ENCODE data around the gene CCDC170. TPM values are rescaled to one million over a fixed set of nuclear protein-coding genes. Genes with fewer than 3 reads are reported as not detected.

The CCDC170 gene
- total and polyA plus RNA-seq, 2 of the 8 experiments (the other 6 are each of a cell fraction or from before 2014, with no cell fraction given): 0.06 to 0.09 TPM

DNA sequence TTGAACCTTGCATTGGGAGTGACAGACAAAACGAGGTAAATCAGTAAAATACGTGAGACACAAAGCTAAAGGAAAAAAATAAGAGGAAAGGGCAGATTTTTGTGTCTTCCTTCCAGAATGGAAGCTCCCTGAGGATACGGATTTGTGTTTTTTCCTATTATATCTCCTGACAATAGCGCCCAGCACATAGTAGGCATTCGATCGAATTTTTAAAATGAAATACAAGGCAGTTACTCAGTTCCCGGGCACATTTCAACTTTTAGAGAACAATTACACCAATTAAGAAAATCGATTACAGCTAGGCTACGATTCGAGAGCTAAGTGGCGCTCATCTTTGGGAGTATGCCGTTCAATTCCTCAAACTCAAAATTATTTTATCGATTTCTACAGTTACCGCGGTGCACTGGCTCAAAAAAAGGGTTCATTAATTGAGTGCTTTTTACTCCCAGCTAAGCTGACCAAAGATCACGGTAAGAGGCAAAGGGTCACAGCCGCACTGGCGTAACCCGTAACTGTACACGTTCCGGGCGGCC lies 42.3 kb upstream of the CCDC170 start:
- peaks cover 9 to 62% of the 10 kb centered on the region in 2 experiments for H3K79me2 ChIP-seq (ENCODE audit: control insufficient read depth in 1 of 2, insufficient read depth in 2 of 2, low read length in 2 of 2)
- H3K9ac ChIP-seq (replicated peaks in 1 of 4; ENCODE audit: extremely low read depth in 1 of 4, low read depth in 3 of 4, low read length in 3 of 4): peak overlapping the region; percentile 39 to 93 (median 74)
- no peak overlapping the region for H3K4ac ChIP-seq (replicated peaks; ENCODE audit: insufficient read length, low read depth, low read length)
- peak overlapping the region; percentile 82 for H2BK5ac ChIP-seq (ENCODE audit: low read depth, low read length)
- DNase-seq (ENCODE audit: low read depth in 1 of 2, low spot score in 2 of 2) (no peak), FAIRE-seq (no peak)
- no peaks in the 10 kb centered on the region; the same call in 1 of the 2 replicates for H3K23me2 ChIP-seq (ENCODE audit: low read depth, low read length)
- peak overlapping the region; percentile 53 to 92 (median 88) for H3K4me3 ChIP-seq (ENCODE audit: extremely low read depth in 1 of 4, insufficient read depth in 2 of 4, low read depth in 3 of 4, low read length in 4 of 4)
- no peak overlapping the region for H2BK12ac ChIP-seq (ENCODE audit: low read depth, low read length)
- H2BK20ac ChIP-seq (ENCODE audit: low read length): no peak overlapping the region
- H3K4me1 ChIP-seq (replicated peaks in 1 of 4; ENCODE audit: control insufficient read depth in 3 of 4, insufficient read depth in 4 of 4, low read length in 3 of 4): peaks cover 0 to 3% (median 0%) of the 10 kb centered on the region in 4 experiments; a peak in 1 of 7 replicates
- WGBS, 2 experiments (ENCODE audit: extremely low coverage in 1 of 2, insufficient coverage in 1 of 2, insufficient read length in 1 of 2, insufficient replicate concordance in 2 of 2, low coverage in 1 of 2, low lambda C conversion rate in 2 of 2, missing lambda C conversion rate in 1 of 2): 5% methylated on average over 22 of the region's 22 CpGs; no CpG with 5 or more reads in 1 of the 2 experiments
- no peaks in the 10 kb centered on the region; the same call in 1 of the 2 replicates for H3K79me1 ChIP-seq (ENCODE audit: low read depth, low read length)
- H4K8ac ChIP-seq (ENCODE audit: extremely low read depth, insufficient read depth, low read length): peak overlapping the region; percentile 91; the same call in 1 of the 2 replicates
- H3K4me2 ChIP-seq (ENCODE audit: insufficient read depth in 1 of 2, low read depth in 2 of 2, low read length in 2 of 2): peak overlapping the region; percentile 71
- peak overlapping the region; percentile 72 for H3K27ac ChIP-seq (ENCODE audit: low read depth, low read length)
- H2BK15ac ChIP-seq (ENCODE audit: low read length): no peak overlapping the region
- no peak overlapping the region; the same call in 1 of the 2 replicates for H2AFZ ChIP-seq (ENCODE audit: low read length)
- no peak overlapping the region for H2AK5ac ChIP-seq (ENCODE audit: low read depth, low read length)
- H3K9me3 ChIP-seq (ENCODE audit: insufficient read depth in 2 of 2, low read depth in 1 of 2, low read length in 1 of 2): peaks cover 0 to 3% of the 10 kb centered on the region in 2 experiments; a peak in 1 of 4 replicates
- TF ChIP-seq KDM1A (IDR thresholded peaks at IDR 0.05; ENCODE audit: borderline replicate concordance, low read length) (0 out of 2 replicates have a peak, but pooled peaks have one; percentile 5), KDM4A (IDR thresholded peaks at IDR 0.05; ENCODE audit: low read depth, low read length, severe bottlenecking) (peak; percentile 23), SAP30 (IDR thresholded peaks at IDR 0.05; ENCODE audit: insufficient read depth, insufficient replicate concordance, low read length) (peak; percentile 52), PHF8 (conservative IDR thresholded peaks at IDR 0.05; ENCODE audit: low read depth, low read length) (peak; percentile 62; the same call in 1 of the 2 replicates), CHD2 (IDR thresholded peaks at IDR 0.05; ENCODE audit: low read length) (no peak)
- H3K56ac ChIP-seq (replicated peaks; ENCODE audit: insufficient read length, low read depth, low read length): peak overlapping the region; percentile 55
- H3K27me3 ChIP-seq (replicated peaks in 1 of 4; ENCODE audit: control insufficient read depth in 3 of 4, extremely low read depth in 1 of 4, insufficient read depth in 3 of 4, low read length in 3 of 4): no peaks in the 10 kb centered on the region
- H4K20me1 ChIP-seq (replicated peaks in 1 of 2; ENCODE audit: control insufficient read depth in 1 of 2, insufficient read depth in 2 of 2, low read length in 2 of 2): peaks cover 0 to 3% of the 10 kb centered on the region in 2 experiments
- peak overlapping the region; percentile 19 for H4K5ac ChIP-seq (ENCODE audit: insufficient read length, low read depth, low read length)
- H2BK120ac ChIP-seq (replicated peaks; ENCODE audit: low read depth, low read length): no peak overlapping the region
- ChIA-PET CTCF (ENCODE audit: partially characterized antibody) (interaction anchor here (0.7 to 2.0 kb wide), 4 partner anchors 10 to 459 kb away, joined by 3 to 11 read pairs (median 4); no protein-coding TSS in a partner anchor), POLR2A (ENCODE audit: partially characterized antibody) (interaction anchor here (0.6 to 3.4 kb wide), 12 partner anchors 10 to 170 kb away, joined by 3 to 18 read pairs (median 4); no protein-coding TSS in a partner anchor)
- H3K36me3 ChIP-seq (ENCODE audit: control insufficient read depth in 2 of 4, insufficient read depth in 4 of 4, low read length in 3 of 4): peaks cover 0 to 4% (median 0%) of the 10 kb centered on the region in 4 experiments; a peak in 3 of 8 replicates
- peak overlapping the region; percentile 82; the same call in 1 of the 2 replicates for H3K18ac ChIP-seq (ENCODE audit: extremely low read depth, low read length)
- no peak overlapping the region for H3K23ac ChIP-seq (ENCODE audit: insufficient read length)
- no peak overlapping the region for H3K14ac ChIP-seq (ENCODE audit: insufficient read length)
- H4K91ac ChIP-seq (replicated peaks; ENCODE audit: insufficient read length, low read length): peak overlapping the region; percentile 40
